Right hindlimb (tissue), 1 donor: ENCODE results near the gene FAM81A.
A peak's percentile ranks its signal among the peaks of the same experiment; 100 is the strongest.
"Not testable (repeated sequence)": the region's sequence is repeated elsewhere in the genome, so short reads cannot be mapped to it uniquely, and the experiment has no call there.

ENCODE experiments used
- DNase-seq: peaks from one replicate; pipeline ENCODE4 v3.0.0-alpha.2; 2018

Gene FAM81A

GRCh38 chr15:59489485-59489884, 51.5 kb downstream of the FAM81A start:
- not testable (repeated sequence) for DNase-seq

DNA sequence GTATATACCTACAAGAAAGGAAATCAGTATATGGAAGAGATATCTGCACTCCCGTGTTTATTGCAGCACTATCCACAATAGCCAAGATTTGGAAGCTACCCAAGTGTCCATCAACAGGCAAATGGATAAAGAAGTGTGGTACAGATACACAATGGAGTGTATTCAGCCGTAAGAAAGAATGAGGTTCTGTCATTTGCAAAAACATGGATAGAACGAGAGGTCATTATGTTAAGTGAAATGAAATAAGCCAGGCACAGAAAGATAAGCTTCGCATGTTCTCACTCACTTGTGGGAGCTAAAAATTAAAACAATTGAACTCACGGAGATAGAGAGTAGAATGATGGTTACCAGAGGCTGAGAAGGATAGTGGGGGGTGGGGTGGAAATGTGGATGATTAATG, 53.1 kb downstream of the FAM81A start:
- no peak for DNase-seq

DNA sequence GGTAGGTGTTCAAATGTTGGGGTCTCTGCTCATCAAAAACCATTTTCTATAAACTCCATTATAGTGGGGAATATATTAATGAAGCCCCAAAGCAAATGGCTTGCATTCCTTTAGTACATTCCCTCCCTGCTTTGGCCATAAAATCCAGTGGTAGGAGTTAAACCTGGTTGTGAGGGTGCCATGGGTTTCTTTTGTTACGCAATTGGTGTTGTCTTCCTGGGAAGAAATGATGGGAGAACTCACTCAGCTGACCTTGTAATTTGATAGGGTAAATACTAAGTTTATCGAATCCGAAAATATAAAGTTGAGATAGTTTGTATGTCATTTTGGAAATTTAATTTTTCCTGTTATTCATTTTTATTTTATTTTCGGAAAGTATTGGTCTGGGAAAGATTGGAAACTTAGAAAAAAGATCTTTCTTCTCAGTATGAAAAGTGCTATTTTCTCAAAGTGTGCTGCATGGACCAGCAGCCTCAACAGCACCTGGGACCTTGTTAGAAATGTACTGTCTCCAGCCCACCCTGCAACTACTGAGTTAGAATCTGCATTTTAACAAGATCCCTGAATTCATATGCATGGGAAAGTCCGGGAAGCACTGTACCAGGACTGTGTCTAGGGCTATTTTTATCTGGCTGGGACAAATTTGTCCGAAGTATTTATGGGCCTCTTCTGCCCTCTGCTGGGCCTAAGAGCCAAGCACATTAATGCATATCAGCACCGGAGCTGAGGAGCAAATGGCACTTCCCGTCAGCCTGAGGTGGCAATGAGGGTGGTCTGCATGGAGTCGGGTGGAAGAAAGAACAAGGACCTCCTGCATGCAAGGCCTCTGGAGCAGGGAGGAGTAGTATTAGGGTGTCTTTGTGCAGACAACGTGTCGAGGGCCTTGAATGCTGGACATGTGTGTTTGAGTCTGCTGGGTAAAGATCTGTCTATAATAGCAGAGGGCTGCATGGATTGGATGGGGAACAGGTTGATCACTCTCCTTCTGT, 54.7 kb downstream of the FAM81A start:
- peak; percentile 70 for DNase-seq

DNA sequence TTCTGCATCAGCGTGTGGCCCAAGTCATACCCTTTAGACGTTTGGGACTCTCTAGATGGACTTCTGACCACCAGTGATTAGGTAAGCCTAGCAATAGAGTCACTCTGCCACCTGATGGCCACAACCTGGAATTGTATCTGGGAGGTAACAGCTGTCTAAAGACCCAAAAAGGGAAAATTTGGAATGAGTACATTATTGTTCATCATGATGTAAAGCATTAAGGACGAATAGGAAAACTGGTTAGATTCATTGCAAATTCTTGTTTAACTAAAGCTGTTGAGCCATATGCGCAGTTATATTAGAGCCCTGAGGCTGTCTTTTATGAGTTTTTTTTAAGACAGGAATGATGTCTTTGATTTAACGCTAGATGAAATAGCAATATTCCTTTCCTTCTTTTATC, 63.6 kb downstream of the FAM81A start:
- no peak for DNase-seq

GRCh38 chr15:59515190-59515589, 77.2 kb downstream of the FAM81A start:
- no peak for DNase-seq

DNA sequence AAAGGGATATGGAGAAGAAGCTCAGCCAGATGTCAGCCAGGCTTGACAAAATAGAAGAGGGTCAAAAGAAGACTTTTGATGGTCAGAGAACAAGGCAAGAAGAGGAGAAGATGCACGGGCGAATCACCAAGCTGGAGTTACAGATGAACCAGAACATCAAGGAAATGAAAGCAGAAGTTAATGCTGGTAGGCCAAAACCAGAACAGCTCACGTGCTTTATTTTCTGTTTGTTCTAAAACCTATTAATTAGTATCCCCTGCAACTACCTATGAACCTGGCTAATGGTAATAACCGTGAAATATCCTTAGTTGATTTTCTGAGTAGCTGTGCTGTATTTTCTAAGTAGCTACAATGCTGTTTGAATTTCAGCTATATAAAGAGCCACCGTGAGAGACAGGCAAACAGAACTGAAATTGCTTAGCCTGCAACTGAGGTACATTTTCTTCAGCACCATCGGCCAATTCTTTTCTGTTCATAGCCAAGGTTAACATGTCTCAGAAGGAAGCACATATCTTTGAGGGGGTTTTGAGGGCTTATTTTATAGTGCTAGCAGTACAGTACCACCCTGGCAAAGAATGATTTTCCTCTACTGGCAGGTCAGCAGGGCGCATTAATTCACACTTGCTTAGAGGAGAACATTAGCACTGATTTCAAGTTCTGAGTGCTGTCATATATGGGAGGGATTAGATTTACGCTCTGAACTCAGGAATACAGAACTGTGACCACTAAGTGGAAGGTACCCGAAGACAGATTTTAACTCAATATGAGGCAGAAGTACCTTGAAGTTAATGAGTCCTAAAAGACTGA, 78.9 kb downstream of the FAM81A start:
- no peak for DNase-seq

GRCh38 chr15:59519329-59519728, 81.3 kb downstream of the FAM81A start:
- no peak for DNase-seq

DNA sequence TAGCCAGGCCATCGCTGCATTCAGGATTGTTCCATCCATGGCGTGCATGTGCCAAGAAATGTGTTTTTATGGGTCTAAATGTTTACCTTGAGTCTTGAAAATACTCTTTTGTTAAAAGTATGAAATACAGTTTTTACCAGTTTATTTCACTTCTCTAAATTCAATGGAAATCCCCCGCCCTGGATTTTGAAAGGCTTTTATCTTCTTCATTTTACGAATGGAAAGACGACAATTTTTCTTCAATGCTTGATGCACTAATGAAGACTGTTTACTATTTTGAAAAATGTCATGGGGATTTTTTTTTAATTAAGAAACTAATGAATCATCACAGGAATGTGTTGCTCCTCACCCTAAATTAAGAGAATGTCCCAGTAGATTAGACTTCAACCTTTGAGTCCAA, 83.5 kb downstream of the FAM81A start:
- no peak for DNase-seq

DNA sequence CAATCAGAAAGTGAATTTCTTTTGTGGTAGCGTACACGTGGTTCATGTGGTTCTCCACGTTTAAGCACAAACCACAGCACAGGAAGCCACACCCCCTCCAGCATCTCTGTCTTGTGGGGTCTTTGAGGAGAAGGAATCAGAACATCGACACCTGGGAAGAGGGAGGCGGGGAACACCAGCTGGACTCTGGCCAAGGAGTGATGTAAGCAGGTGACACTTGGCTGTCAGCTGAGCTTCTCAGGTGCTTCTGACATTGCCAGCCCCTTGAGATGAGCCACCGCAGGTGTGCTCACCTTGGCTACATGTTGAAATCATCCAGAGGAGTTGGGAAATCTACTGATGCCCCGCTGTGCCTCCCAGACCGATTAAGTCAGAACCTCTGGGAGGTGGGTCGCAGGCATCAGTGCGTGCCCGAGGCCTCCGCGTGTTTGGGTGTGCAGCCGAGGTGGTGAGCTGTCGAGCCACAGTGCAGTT, 85.0 kb downstream of the FAM81A start:
- DNase-seq, result no peak

- DNase-seq, result no peak
Observed at GRCh38 chr15:59523702-59524101, 85.7 kb downstream of the FAM81A start.

GRCh38 chr15:59524331-59524731, 86.3 kb downstream of the FAM81A start:
- DNase-seq, result no peak

GRCh38 chr15:59526466-59526865, 88.5 kb downstream of the FAM81A start:
- not testable (repeated sequence) for DNase-seq

DNA sequence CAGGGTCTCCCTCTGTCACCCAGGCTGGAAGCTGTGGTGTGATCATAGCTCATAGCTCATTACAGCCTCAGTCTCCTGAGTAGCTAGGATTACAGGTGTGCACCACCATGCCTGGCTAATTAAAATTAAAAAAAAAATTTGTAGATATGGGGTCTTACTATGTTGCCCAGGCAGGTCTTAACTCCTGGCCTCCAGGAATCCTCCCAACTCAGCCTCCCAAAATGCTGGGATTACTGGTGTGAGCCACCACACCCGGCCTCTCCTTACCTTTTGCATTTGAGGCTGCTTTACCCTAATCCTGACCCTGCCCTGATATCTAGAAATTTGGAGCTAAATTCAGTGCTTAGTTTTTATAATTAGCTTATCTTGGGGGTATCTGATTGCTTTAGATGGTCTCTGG, 90.4 kb downstream of the FAM81A start:
- DNase-seq, result no peak

GRCh38 chr15:59528961-59529402, 91.0 kb downstream of the FAM81A start:
- DNase-seq, result peak; percentile 85

GRCh38 chr15:59531066-59531675, 93.2 kb downstream of the FAM81A start:
- DNase-seq, result no peak

DNA sequence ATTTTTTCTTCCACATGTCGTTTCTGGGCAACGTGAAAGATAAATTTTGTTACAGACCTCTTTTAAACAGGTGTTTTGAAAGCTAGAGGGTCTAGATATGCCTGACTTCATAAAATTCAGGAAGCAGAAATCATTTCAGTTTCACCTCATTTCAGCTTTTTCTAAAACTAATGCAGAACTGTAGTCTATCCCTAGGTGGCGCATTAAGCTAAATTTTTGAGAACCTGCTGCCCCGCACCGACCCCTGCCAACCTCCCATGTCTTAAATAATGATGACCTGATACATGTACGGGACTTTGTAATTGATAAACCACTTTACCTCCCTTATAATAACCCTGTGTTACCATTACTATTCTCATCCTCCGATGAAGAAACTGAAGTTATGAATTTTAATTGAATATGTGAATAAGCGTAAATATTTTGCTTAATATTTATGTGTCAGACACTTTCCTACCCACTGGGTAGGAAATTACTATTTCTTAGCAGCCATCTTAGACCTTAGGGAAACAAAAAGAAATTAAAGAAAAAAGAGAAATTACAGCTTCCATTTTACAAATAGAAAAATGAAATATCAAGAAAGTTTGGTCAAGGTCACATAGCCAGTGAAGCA, 94.9 kb downstream of the FAM81A start:
- DNase-seq, result no peak

DNA sequence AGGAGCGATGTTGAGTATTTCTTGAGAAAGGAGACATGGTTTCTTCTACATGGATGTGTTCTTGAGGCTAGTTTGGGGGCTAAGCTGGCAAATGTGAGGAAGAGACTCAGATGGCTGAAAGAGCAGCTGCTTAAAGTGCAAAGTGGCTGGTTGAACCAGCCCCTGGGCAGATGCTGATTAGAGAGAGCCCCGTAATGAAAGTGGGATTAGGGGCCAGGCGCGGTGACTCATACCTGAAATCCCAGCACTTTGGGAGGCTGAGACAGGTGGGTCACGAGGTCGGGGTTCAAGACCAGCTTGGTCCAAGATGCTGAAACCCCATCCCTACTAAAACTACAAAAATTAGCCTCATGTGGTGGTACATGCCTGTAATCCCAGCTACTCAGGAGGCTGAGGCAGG, 98.6 kb downstream of the FAM81A start:
- DNase-seq, result no peak

GRCh38 chr15:59537403-59537802, 99.4 kb downstream of the FAM81A start:
- DNase-seq, result no peak

DNA sequence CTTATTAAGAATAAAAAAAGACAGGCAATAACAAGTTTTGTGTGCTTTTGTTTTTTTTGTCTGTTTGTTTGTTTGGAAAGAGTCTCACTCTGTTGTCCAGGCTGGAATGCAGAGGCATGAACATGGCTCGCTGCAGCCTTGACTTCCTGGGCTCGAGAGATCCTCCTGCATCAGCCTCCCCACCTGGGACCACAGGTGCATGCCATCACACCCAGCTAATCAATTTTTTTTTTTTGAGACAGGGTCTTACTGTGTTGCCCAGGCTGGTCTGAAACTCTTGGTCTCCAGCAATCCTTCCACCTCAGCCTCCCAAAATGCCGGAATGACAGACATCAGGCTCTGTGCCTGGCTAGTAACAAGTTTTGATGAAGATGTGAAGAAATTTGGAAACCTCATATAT, 100.5 kb downstream of the FAM81A start:
- DNase-seq, result no peak

DNA sequence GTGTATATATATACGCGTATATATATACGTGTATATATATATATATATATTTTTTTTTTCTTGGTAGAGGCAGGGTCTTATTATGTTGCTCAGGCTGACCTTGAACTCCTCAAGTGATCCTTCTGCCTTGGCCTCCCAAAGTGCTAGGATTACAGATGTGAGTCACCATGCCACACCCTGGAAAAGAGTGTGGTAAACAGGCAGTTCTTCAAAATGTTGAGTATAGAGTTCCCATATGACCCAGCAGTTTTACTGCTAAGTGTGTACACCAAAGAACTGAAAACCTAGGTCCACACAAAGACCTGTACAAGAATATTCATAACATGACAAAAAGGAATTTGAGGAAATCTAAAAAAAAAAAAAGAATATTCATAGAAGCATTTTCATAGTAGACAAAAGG, 101.8 kb downstream of the FAM81A start:
- DNase-seq, result no peak

GRCh38 chr15:59540654-59541053, 102.7 kb downstream of the FAM81A start:
- DNase-seq, result no peak

GRCh38 chr15:59541750-59542149, 103.8 kb downstream of the FAM81A start:
- DNase-seq, result no peak
